H9 (cell line): Measurements from ENCODE around the gene TJP3. TPM values are rescaled to one million over a fixed set of nuclear protein-coding genes. Genes with fewer than 3 reads are reported as not detected.

Experiments used
- DNase-seq: peaks from one replicate; pipeline ENCODE4 v3.0.0-alpha.2; 2017
- H2AFZ ChIP-seq: one replicate; pipeline ENCODE4 v1.6.1; 2013; ENCODE audit warnings: mild to moderate bottlenecking, low read length, control low read depth, moderate library complexity
- H2AK5ac ChIP-seq: 2 replicates; pipeline ENCODE4 v1.6.1; 2013; ENCODE audit warnings: low read length, control low read depth, mixed read lengths; ENCODE audit not compliant: insufficient read length
- H2BK120ac ChIP-seq: one replicate; pipeline ENCODE4 v1.6.1; 2013; ENCODE audit warnings: low read depth, mild to moderate bottlenecking, low read length, control low read depth, inconsistent platforms; ENCODE audit not compliant: poor library complexity, severe bottlenecking
- H2BK12ac ChIP-seq: 2 replicates; pipeline ENCODE4 v1.6.1; 2013; ENCODE audit warnings: low read length, control low read depth, mixed read lengths, low read depth; ENCODE audit not compliant: insufficient read length
- H2BK15ac ChIP-seq: 2 replicates; pipeline ENCODE4 v1.6.1; 2013; ENCODE audit warnings: low read depth, low read length, control low read depth
- H2BK20ac ChIP-seq: one replicate; pipeline ENCODE4 v1.6.1; 2013; ENCODE audit warnings: low read depth, mild to moderate bottlenecking, low read length, control low read depth, inconsistent platforms; ENCODE audit not compliant: poor library complexity, severe bottlenecking
- H2BK5ac ChIP-seq: 2 replicates; pipeline ENCODE4 v1.6.1; 2013; ENCODE audit warnings: low read length, control low read depth, mixed read lengths; ENCODE audit not compliant: insufficient read length
- H3K14ac ChIP-seq: 2 replicates; pipeline ENCODE4 v1.6.1; 2013; ENCODE audit warnings: low read length, control low read depth; ENCODE audit not compliant: insufficient read depth
- H3K18ac ChIP-seq: 2 replicates; pipeline ENCODE4 v1.6.1; 2013; ENCODE audit warnings: low read depth, mild to moderate bottlenecking, mixed read lengths, low read length, control low read depth; ENCODE audit not compliant: insufficient read length
- H3K23ac ChIP-seq: 2 replicates; pipeline ENCODE4 v1.6.1; 2013; ENCODE audit warnings: low read length, control low read depth, mixed read lengths, low read depth; ENCODE audit not compliant: insufficient read length
- H3K23me2 ChIP-seq: 2 replicates; pipeline ENCODE4 v1.6.1; 2013; ENCODE audit warnings: low read depth, mild to moderate bottlenecking, mixed read lengths, low read length, control low read depth; ENCODE audit not compliant: insufficient read length, poor library complexity, severe bottlenecking
- H3K27ac ChIP-seq: 2 replicates; pipeline ENCODE4 v1.5.1; 2013; ENCODE audit warnings: low read length, control low read depth, mixed read lengths, low read depth; ENCODE audit not compliant: insufficient read length
- H3K27me3 ChIP-seq: 2 replicates; pipeline ENCODE4 v1.6.1; 2013; ENCODE audit warnings: low read length, control low read depth, inconsistent platforms; ENCODE audit not compliant: insufficient read depth
- H3K4ac ChIP-seq: 2 replicates; pipeline ENCODE4 v1.6.1; 2013; ENCODE audit warnings: low read depth, mild to moderate bottlenecking, control low read depth, inconsistent platforms, low read length, moderate library complexity
- H3K4me1 ChIP-seq: 2 replicates; pipeline ENCODE4 v1.6.1; 2013; ENCODE audit warnings: low read length, control low read depth, inconsistent platforms; ENCODE audit not compliant: insufficient read depth
- H3K4me2 ChIP-seq: 2 replicates; pipeline ENCODE4 v1.6.1; 2013; ENCODE audit warnings: low read length, control low read depth, mixed read lengths; ENCODE audit not compliant: insufficient read length, insufficient read depth
- H3K56ac ChIP-seq: 2 replicates; pipeline ENCODE4 v1.6.1; 2013; ENCODE audit warnings: low read depth, mild to moderate bottlenecking, mixed read lengths, low read length, control low read depth; ENCODE audit not compliant: insufficient read length
- H3K79me1 ChIP-seq: 2 replicates; pipeline ENCODE4 v1.6.1; 2013; ENCODE audit warnings: low read depth, mild to moderate bottlenecking, moderate library complexity, low read length, control low read depth, inconsistent platforms; ENCODE audit not compliant: insufficient read depth, poor library complexity, severe bottlenecking
- H3K79me2 ChIP-seq: 2 replicates; pipeline ENCODE4 v1.6.1; 2013; ENCODE audit warnings: low read length, control low read depth, inconsistent platforms; ENCODE audit not compliant: insufficient read depth
- H3K9ac ChIP-seq: 2 replicates; pipeline ENCODE4 v1.6.1; 2013; ENCODE audit warnings: low read length, control low read depth, mixed read lengths; ENCODE audit not compliant: insufficient read length; ENCODE audit errors: extremely low read depth
- H3K9me3 ChIP-seq: one replicate; pipeline ENCODE4 v1.6.1; 2013; ENCODE audit warnings: low read depth, low read length, inconsistent platforms; ENCODE audit not compliant: control insufficient read depth
- H3T11ph ChIP-seq: one replicate; pipeline ENCODE4 v1.6.1; 2013; ENCODE audit warnings: mild to moderate bottlenecking, low read length, control low read depth, inconsistent platforms
- H4K20me1 ChIP-seq: one replicate; pipeline ENCODE4 v1.6.1; 2013; ENCODE audit not compliant: control insufficient read depth, insufficient read length, insufficient read depth
- H4K5ac ChIP-seq: 2 replicates; pipeline ENCODE4 v1.6.1; 2013; ENCODE audit warnings: low read depth, mild to moderate bottlenecking, mixed read lengths, low read length, control low read depth; ENCODE audit not compliant: insufficient read length
- H4K8ac ChIP-seq: replicated peaks from 2 replicates; pipeline ENCODE4 v1.6.1; 2013; ENCODE audit warnings: low read length, control low read depth, mixed read lengths, low read depth; ENCODE audit not compliant: insufficient read length
- H4K91ac ChIP-seq: 2 replicates; pipeline ENCODE4 v1.6.1; 2013; ENCODE audit warnings: low read depth, mild to moderate bottlenecking, moderate library complexity, mixed read lengths, low read length, control low read depth; ENCODE audit not compliant: insufficient read length
- H3K27ac Mint-ChIP-seq, 3 experiments: 2 replicates in 2 of 3; 3 replicates in 1 of 3; pipeline ENCODE4 v1.8.0; 2020 to 2021; ENCODE audit warnings: mixed read lengths in 3 of 3, mild to moderate bottlenecking in 1 of 3, moderate library complexity in 1 of 3
- H3K27me3 Mint-ChIP-seq: 2 replicates; pipeline ENCODE4 v1.8.0; 2021; ENCODE audit warnings: low read depth, mild to moderate bottlenecking, moderate library complexity, mixed read lengths
- H3K36me3 Mint-ChIP-seq, 3 experiments: 2 replicates in 2 of 3; 3 replicates in 1 of 3; pipeline ENCODE4 v1.8.0; 2020 to 2021; ENCODE audit warnings: low read depth in 3 of 3, mixed read lengths in 3 of 3; ENCODE audit not compliant: insufficient read depth in 1 of 3
- H3K4me1 Mint-ChIP-seq, 2 experiments: 2 replicates each; pipeline ENCODE4 v1.8.0; 2020; ENCODE audit warnings: mixed read lengths in 2 of 2
- H3K4me3 Mint-ChIP-seq, 2 experiments: 2 replicates in 1 of 2; 3 replicates in 1 of 2; pipeline ENCODE4 v1.8.0; 2020 to 2021; ENCODE audit warnings: mild to moderate bottlenecking in 2 of 2, mixed read lengths in 2 of 2, moderate library complexity in 1 of 2
- H3K9me3 Mint-ChIP-seq, 2 experiments: 2 replicates in 1 of 2; 3 replicates in 1 of 2; pipeline ENCODE4 v1.8.0; 2020; ENCODE audit warnings: mild to moderate bottlenecking in 2 of 2, mixed read lengths in 2 of 2, moderate library complexity in 1 of 2
- WGBS: extraction: QIAGEN DNeasy Blood & Tissue Kit; methylation state at CpG from one replicate; pipeline ENCODE4 v1.1.7; 2013; ENCODE audit warnings: missing lambda C conversion rate, low lambda C conversion rate, mixed read lengths; ENCODE audit not compliant: insufficient read length; ENCODE audit errors: extremely low coverage; 5-methylcytosine and 5-hydroxymethylcytosine counted together
- long read RNA-seq: library from polyadenylated mRNA; unstranded; transcript quantifications from one replicate; pipeline ENCODE4 v2.0.0, GENCODE V29; 2020
- total RNA-seq: library from RNA; stranded (reverse); gene quantifications from 2 replicates; pipeline ENCODE4 v1.2.1, GENCODE V29; 2021
- TF ChIP-seq, protein P1 (sequence below): fragments of 200-600 bp; sonication (generic); conservative IDR thresholded peaks from 3 replicates; pipeline ENCODE4 v1.8.0; 2021; ENCODE audit warnings: antibody characterized with exemption, mild to moderate bottlenecking

Gene TJP3, protein sequence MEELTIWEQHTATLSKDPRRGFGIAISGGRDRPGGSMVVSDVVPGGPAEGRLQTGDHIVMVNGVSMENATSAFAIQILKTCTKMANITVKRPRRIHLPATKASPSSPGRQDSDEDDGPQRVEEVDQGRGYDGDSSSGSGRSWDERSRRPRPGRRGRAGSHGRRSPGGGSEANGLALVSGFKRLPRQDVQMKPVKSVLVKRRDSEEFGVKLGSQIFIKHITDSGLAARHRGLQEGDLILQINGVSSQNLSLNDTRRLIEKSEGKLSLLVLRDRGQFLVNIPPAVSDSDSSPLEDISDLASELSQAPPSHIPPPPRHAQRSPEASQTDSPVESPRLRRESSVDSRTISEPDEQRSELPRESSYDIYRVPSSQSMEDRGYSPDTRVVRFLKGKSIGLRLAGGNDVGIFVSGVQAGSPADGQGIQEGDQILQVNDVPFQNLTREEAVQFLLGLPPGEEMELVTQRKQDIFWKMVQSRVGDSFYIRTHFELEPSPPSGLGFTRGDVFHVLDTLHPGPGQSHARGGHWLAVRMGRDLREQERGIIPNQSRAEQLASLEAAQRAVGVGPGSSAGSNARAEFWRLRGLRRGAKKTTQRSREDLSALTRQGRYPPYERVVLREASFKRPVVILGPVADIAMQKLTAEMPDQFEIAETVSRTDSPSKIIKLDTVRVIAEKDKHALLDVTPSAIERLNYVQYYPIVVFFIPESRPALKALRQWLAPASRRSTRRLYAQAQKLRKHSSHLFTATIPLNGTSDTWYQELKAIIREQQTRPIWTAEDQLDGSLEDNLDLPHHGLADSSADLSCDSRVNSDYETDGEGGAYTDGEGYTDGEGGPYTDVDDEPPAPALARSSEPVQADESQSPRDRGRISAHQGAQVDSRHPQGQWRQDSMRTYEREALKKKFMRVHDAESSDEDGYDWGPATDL
- total RNA-seq, result 27.3 and 27.9 TPM in 2 replicates
- long read RNA-seq, transcript TJP3-207 (21 exons, 3,068 nt), result major isoform, 174 of 190 reads
- long read RNA-seq, partial matches to known transcripts, result 2 of 190 reads
- long read RNA-seq, other reads (novel, unspliced or antisense), result 13 of 190 reads

GRCh38 chr19:3708207-3708931 is at the start of gene TJP3:
TSS of gene TJP3 (plus strand) at chr19:3708384. CDS start at chr19:3728433, 20,049 bp downstream.
- Histone ChIP-seq H3K4me2 (no peak within 1 kb of the TSS), H4K91ac (no peak within 1 kb of the TSS), H3K18ac (no peak within 1 kb of the TSS), H2BK5ac (no peak within 1 kb of the TSS), H2BK20ac (no peak within 1 kb of the TSS), H3K9ac (no peak within 1 kb of the TSS), H2BK120ac (no peak within 1 kb of the TSS), H3K23ac (no peak within 1 kb of the TSS), H3K14ac (no peak within 1 kb of the TSS; the same call in 1 of the 2 replicates), H3K79me2 (no peaks in the 10 kb centered on the region), H4K20me1 (no peaks in the 10 kb centered on the region), H2AK5ac (no peak within 1 kb of the TSS), H3K4me1 (no peaks in the 10 kb centered on the region; the same call in 1 of the 2 replicates), H3K27ac (no peak within 1 kb of the TSS), H3K27me3 (no peaks in the 10 kb centered on the region), H3K23me2 (no peaks in the 10 kb centered on the region), H3T11ph (no peak within 1 kb of the TSS), H3K4ac (no peak within 1 kb of the TSS), H2BK12ac (no peak within 1 kb of the TSS), H4K8ac (no peak within 1 kb of the TSS), H4K5ac (no peak within 1 kb of the TSS), H3K56ac (no peak within 1 kb of the TSS), H2BK15ac (no peak within 1 kb of the TSS), H2AFZ (no peak within 1 kb of the TSS), H3K9me3 (no peaks in the 10 kb centered on the region), H3K79me1 (no peaks in the 10 kb centered on the region)
- Mint-ChIP-seq H3K4me3 (no peak within 1 kb of the TSS; a peak in 1 of 5 replicates), H3K27ac (peak within 1 kb of the TSS in 1 of 3 experiments; percentile 67; a peak in 1 of 7 replicates), H3K27me3 (peaks cover 7% of the 10 kb centered on the region), H3K9me3 (no peaks in the 10 kb centered on the region), H3K4me1 (peaks cover 8 to 25% of the 10 kb centered on the region in 2 experiments), H3K36me3 (no peaks in the 10 kb centered on the region)
- WGBS, result no CpG with 5 or more reads among the region's 24 CpGs
- TF ChIP-seq, protein P1, sequence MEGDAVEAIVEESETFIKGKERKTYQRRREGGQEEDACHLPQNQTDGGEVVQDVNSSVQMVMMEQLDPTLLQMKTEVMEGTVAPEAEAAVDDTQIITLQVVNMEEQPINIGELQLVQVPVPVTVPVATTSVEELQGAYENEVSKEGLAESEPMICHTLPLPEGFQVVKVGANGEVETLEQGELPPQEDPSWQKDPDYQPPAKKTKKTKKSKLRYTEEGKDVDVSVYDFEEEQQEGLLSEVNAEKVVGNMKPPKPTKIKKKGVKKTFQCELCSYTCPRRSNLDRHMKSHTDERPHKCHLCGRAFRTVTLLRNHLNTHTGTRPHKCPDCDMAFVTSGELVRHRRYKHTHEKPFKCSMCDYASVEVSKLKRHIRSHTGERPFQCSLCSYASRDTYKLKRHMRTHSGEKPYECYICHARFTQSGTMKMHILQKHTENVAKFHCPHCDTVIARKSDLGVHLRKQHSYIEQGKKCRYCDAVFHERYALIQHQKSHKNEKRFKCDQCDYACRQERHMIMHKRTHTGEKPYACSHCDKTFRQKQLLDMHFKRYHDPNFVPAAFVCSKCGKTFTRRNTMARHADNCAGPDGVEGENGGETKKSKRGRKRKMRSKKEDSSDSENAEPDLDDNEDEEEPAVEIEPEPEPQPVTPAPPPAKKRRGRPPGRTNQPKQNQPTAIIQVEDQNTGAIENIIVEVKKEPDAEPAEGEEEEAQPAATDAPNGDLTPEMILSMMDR, result no peak
- DNase-seq, result no peak
